HepG2 (cell line): Measurements from ENCODE around the gene GPX1. TPM values are rescaled to one million over a fixed set of nuclear protein-coding genes. Genes with fewer than 3 reads are reported as not detected.
A peak's percentile ranks its signal among the peaks of the same experiment; 100 is the strongest.

Experiments used
- DNMT1 ChIP-seq: sonication (generic); formaldehyde crosslinking; IDR thresholded peaks from 2 replicates; pipeline ENCODE4 v1.5.1; 2020; ENCODE audit warnings: mild to moderate bottlenecking, missing genetic modification reagents
- HIC2 ChIP-seq: sonication (generic); formaldehyde crosslinking; IDR thresholded peaks from 2 replicates; pipeline ENCODE4 v1.9.0; 2022; ENCODE audit warnings: low read depth, missing genetic modification reagents
- HOXA7 ChIP-seq: sonication (generic); formaldehyde crosslinking; IDR thresholded peaks from 2 replicates; pipeline ENCODE4 v1.8.1; 2022; ENCODE audit warnings: mild to moderate bottlenecking, missing genetic modification reagents, moderate library complexity
- LBX2 ChIP-seq: sonication (generic); formaldehyde crosslinking; IDR thresholded peaks from 2 replicates; pipeline ENCODE4 v1.5.0; 2020; ENCODE audit warnings: missing genetic modification reagents, mild to moderate bottlenecking, borderline replicate concordance
- TBL1XR1 ChIP-seq: fragments of 150-350 bp; IDR thresholded peaks from 2 replicates; pipeline ENCODE4 v1.6.1; 2014; ENCODE audit warnings: borderline replicate concordance, low read length; ENCODE audit not compliant: partially characterized antibody
- TBX3 ChIP-seq: fragments of 450-650 bp; IDR thresholded peaks from 2 replicates; pipeline ENCODE4 v1.6.1; 2017; ENCODE audit warnings: antibody characterized with exemption, mild to moderate bottlenecking, inconsistent platforms, borderline replicate concordance
- TFDP2 ChIP-seq: sonication (generic); formaldehyde crosslinking; IDR thresholded peaks from 2 replicates; pipeline ENCODE4 v1.4.0; 2020; ENCODE audit warnings: missing genetic modification reagents
- USF2 ChIP-seq, 2 experiments: sonication (generic) in 1 of 2; formaldehyde crosslinking in 1 of 2; IDR thresholded peaks; 2 replicates each; pipeline versions ENCODE4 v1.5.1 to v1.6.1; 2011 to 2020; ENCODE audit warnings: borderline replicate concordance in 1 of 2, low read depth in 1 of 2, low read length in 1 of 2, mild to moderate bottlenecking in 1 of 2, missing genetic modification reagents in 1 of 2, moderate library complexity in 1 of 2
- XRCC5 ChIP-seq: fragments of 200-400 bp; formaldehyde crosslinking; optimal IDR thresholded peaks from 2 replicates; pipeline ENCODE3; 2017; ENCODE audit warnings: mild to moderate bottlenecking, low read length
- ZNF282 ChIP-seq: fragments of 450-650 bp; IDR thresholded peaks from 2 replicates; pipeline ENCODE4 v1.6.1; 2018; ENCODE audit not compliant: partially characterized antibody
- ZNF318 ChIP-seq: sonication (generic); formaldehyde crosslinking; IDR thresholded peaks from 2 replicates; pipeline ENCODE4 v1.4.0; 2020; ENCODE audit warnings: mild to moderate bottlenecking, missing genetic modification reagents
- ZNF446 ChIP-seq: sonication (generic); formaldehyde crosslinking; IDR thresholded peaks from 2 replicates; pipeline ENCODE4 v1.5.0; 2020; ENCODE audit warnings: mild to moderate bottlenecking, missing genetic modification reagents
- ZNF775 ChIP-seq: sonication (generic); formaldehyde crosslinking; IDR thresholded peaks from 2 replicates; pipeline ENCODE4 v1.4.0; 2020; ENCODE audit warnings: missing genetic modification reagents, mild to moderate bottlenecking, moderate library complexity, borderline replicate concordance
- polyA plus RNA-seq, 8 experiments: library from polyadenylated mRNA; depleted of rRNA in 3 of 8; stranded (reverse) in 7 of 8; unstranded in 1 of 8; fragments of >200 nt; fragmentation: Illumina TruSeq in 4 of 8; extraction: Trizol in 4 of 8; gene quantifications; 2 replicates each; pipeline versions ENCODE4 v1.2.1 to v1.2.3, GENCODE V29; 2011 to 2016; ENCODE audit warnings: low read depth in 4 of 8, missing spikeins in 1 of 8, mixed read lengths in 1 of 8; ENCODE audit not compliant: insufficient read depth in 1 of 8
- total RNA-seq, 5 experiments: library from RNA; depleted of rRNA; stranded (reverse); fragments of >200 nt; fragmentation: Illumina TruSeq; extraction: Trizol; gene quantifications; 2 replicates each; pipeline ENCODE4 v1.2.3, GENCODE V29; 2016; ENCODE audit warnings: low read depth in 1 of 5

GPX1 gene
- total and polyA plus RNA-seq, 2 of the 13 experiments (the other 11 are each of a cell fraction or from before 2014, with no cell fraction given): 149 to 168 TPM

GRCh38 chr3:49339941-49340800 lies 18.0 kb downstream of the GPX1 start, which contains the start of gene USP4 (continued):
- TF ChIP-seq ZNF318 (peak; percentile 97), ZNF282 (no peak), XRCC5 (peak; percentile 65), DNMT1 (CRISPR knock-in tag) (peak; percentile 90; the same call in 1 of the 2 replicates), TBX3 (no peak), ZNF446 (no peak; the same call in 1 of the 2 replicates), TBL1XR1 (no peak), TFDP2 (CRISPR knock-in tag) (peak; percentile 97), LBX2 (CRISPR knock-in tag) (peak; percentile 74; the same call in 1 of the 2 replicates), HIC2 (CRISPR knock-in tag) (peak; percentile 69), USF2 (IDR thresholded peaks at IDR 0.05; ENCODE audit: low read depth, low read length) (no peak), USF2 (CRISPR knock-in tag; IDR thresholded peaks at IDR 0.05; ENCODE audit: borderline replicate concordance) (no peak), HOXA7 (CRISPR knock-in tag) (0 out of 2 replicates have a peak, but pooled peaks have one; percentile 78), ZNF775 (peak; percentile 81)
